Parathyroid adenoma (tissue), 2 donors: Measurements from ENCODE around the gene CERK.

Experiments used
- H2AFZ ChIP-seq: fragments of 300-600 bp; sonication (generic); one replicate; pipeline ENCODE4 v1.7.0; 2017; ENCODE audit warnings: antibody characterized with exemption, mild to moderate bottlenecking
- H3K27ac ChIP-seq: fragments of 300-600 bp; sonication (generic); one replicate; pipeline ENCODE4 v1.7.0; 2017
- H3K27me3 ChIP-seq: fragments of 300-600 bp; sonication (generic); one replicate; pipeline ENCODE4 v1.7.0; 2017; ENCODE audit warnings: low read length; ENCODE audit not compliant: control insufficient read depth, insufficient read depth
- H3K36me3 ChIP-seq: fragments of 300-600 bp; sonication (generic); one replicate; pipeline ENCODE4 v1.7.0; 2017; ENCODE audit warnings: low read length; ENCODE audit not compliant: control insufficient read depth, insufficient read depth
- H3K4me1 ChIP-seq: fragments of 300-600 bp; sonication (generic); one replicate; pipeline ENCODE4 v1.7.0; 2017; ENCODE audit warnings: control low read depth
- H3K4me2 ChIP-seq: fragments of 300-600 bp; sonication (generic); one replicate; pipeline ENCODE4 v1.7.0; 2017; ENCODE audit warnings: low read length
- H3K4me3 ChIP-seq: fragments of 300-600 bp; sonication (generic); one replicate; pipeline ENCODE4 v1.7.0; 2017; ENCODE audit warnings: low read depth, low read length
- H3K79me2 ChIP-seq: fragments of 300-600 bp; sonication (generic); one replicate; pipeline ENCODE4 v1.7.0; 2017; ENCODE audit warnings: control low read depth
- H3K9ac ChIP-seq: fragments of 300-600 bp; sonication (generic); one replicate; pipeline ENCODE4 v1.7.0; 2017; ENCODE audit warnings: mild to moderate bottlenecking
- H3K9me3 ChIP-seq: fragments of 300-600 bp; sonication (generic); one replicate; pipeline ENCODE4 v1.7.0; 2017; ENCODE audit warnings: low read length; ENCODE audit not compliant: control insufficient read depth
- CTCF ChIP-seq: fragments of 300-600 bp; sonication (generic); IDR thresholded peaks from one replicate; pipeline ENCODE4 v1.7.0; 2017; ENCODE audit warnings: antibody characterized with exemption, mild to moderate bottlenecking
- donor health status: primary hyperparathyroidism.

Gene CERK

DNA sequence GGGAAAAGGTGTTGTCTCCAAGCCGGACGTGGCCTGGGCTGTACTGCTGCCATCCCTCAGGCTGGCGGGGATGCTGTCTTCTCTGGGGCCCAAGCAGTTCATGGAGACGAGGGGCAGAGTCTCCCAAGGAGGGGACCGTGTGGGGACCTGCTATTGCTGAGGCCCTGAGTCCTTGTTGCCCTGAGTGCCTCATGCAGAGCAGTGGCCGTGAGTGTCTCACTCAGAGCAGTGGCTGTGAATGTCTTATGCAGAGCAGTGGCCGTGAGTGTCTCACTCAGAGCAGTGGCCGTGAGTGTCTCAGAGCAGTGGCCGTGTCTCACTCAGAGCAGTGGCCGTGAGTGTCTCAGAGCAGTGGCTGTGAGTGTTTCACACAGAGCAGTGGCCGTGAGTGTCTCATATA is 63.1 kb downstream of the CERK start:
- Histone ChIP-seq H3K4me3 (no peak overlapping the region), H3K27ac (no peak overlapping the region), H3K4me1 (no peaks in the 10 kb centered on the region)

GRCh38 chr22:46674367-46674781 is 63.7 kb downstream of the CERK start:
- Histone ChIP-seq H3K27me3 (no peaks in the 10 kb centered on the region), H3K79me2 (no peaks in the 10 kb centered on the region), H3K4me3 (no peak overlapping the region), H3K36me3 (no peaks in the 10 kb centered on the region), H3K9ac (no peak overlapping the region), H3K9me3 (no peaks in the 10 kb centered on the region), H3K4me2 (no peak overlapping the region), H2AFZ (no peak overlapping the region), H3K27ac (no peak overlapping the region), H3K4me1 (no peaks in the 10 kb centered on the region)
- TF ChIP-seq CTCF: no peak

More for the DNA sequence above, 63.1 kb downstream of the CERK start:
- H3K4me2 ChIP-seq: no peak overlapping the region
- no peaks in the 10 kb centered on the region for H3K36me3 ChIP-seq
- no peaks in the 10 kb centered on the region for H3K79me2 ChIP-seq
- no peak for TF ChIP-seq CTCF
- H3K27me3 ChIP-seq: no peaks in the 10 kb centered on the region
- H3K9me3 ChIP-seq: no peaks in the 10 kb centered on the region
- H3K9ac ChIP-seq: no peak overlapping the region
- no peak overlapping the region for H2AFZ ChIP-seq

DNA sequence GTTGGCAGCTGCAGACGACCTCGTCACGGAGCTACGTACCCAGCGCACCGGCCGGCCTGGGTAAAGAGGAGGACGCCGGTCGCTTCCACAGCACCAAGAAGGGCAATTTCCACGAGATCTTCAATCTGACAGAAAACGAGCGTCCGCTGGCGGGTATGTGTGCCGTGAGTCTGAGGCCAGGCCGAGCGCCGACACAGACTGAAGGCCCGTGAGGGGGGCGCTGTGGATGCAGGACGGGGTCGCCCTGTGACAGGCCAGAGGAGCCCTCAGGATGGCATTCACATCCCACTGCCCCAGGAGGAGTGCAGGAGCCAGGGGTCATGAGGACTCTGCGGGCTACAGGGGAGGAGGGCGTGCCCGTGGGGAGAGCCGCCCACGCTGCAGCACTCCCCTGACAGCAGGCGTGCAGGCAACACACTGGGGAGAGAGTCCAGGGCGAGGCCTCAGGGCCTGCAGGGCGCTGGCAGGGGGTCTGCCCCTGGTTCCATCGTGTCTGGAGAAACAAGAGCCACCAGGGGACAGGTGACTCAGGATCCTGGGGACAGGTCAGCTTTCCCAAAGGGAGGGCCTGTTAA is 64.3 kb downstream of the CERK start:
- Histone ChIP-seq H3K4me1 (no peaks in the 10 kb centered on the region), H3K79me2 (no peaks in the 10 kb centered on the region), H3K4me2 (no peak overlapping the region), H2AFZ (no peak overlapping the region), H3K9me3 (no peaks in the 10 kb centered on the region), H3K27me3 (no peaks in the 10 kb centered on the region), H3K27ac (no peak overlapping the region), H3K4me3 (no peak overlapping the region), H3K9ac (no peak overlapping the region), H3K36me3 (no peaks in the 10 kb centered on the region)
- TF ChIP-seq CTCF: no peak

- Histone ChIP-seq H3K9me3 (no peaks in the 10 kb centered on the region), H3K4me2 (no peak overlapping the region), H2AFZ (no peak overlapping the region), H3K4me3 (no peak overlapping the region), H3K36me3 (no peaks in the 10 kb centered on the region), H3K4me1 (no peaks in the 10 kb centered on the region), H3K79me2 (no peaks in the 10 kb centered on the region), H3K27ac (no peak overlapping the region), H3K27me3 (no peaks in the 10 kb centered on the region), H3K9ac (no peak overlapping the region)
- no peak for TF ChIP-seq CTCF
These were observed 64.8 kb downstream of the CERK start for GRCh38 chr22:46673205-46673604.

DNA sequence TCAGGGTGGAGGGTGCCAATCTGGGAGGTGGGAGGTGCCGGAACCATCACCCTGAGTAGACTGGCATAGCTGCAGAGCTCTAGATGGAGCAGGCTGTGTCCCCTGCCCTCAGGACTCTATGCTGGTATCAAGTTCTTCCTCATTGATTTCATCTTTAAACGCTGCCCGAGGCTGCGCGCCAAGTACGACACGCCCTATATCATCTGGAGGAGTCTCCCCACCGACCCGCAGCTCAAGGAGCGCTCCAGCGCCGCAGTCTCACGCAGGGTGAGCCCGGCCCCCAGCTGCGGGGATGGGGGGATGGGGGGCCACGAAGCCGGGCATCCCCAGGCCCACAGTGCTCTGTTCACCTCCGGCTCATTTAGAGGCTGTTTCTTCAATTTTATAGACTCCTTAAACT is 65.3 kb downstream of the CERK start:
- no peaks in the 10 kb centered on the region for H3K9me3 ChIP-seq
- H3K27ac ChIP-seq: no peak overlapping the region
- no peaks in the 10 kb centered on the region for H3K36me3 ChIP-seq
- no peaks in the 10 kb centered on the region for H3K4me1 ChIP-seq
- H3K4me2 ChIP-seq: no peak overlapping the region
- no peak overlapping the region for H3K9ac ChIP-seq
- no peak for TF ChIP-seq CTCF
- no peaks in the 10 kb centered on the region for H3K27me3 ChIP-seq
- no peak overlapping the region for H3K4me3 ChIP-seq
- H2AFZ ChIP-seq: no peak overlapping the region
- H3K79me2 ChIP-seq: no peaks in the 10 kb centered on the region
